ENCODE measurements around the gene AGPAT4.

DNA sequence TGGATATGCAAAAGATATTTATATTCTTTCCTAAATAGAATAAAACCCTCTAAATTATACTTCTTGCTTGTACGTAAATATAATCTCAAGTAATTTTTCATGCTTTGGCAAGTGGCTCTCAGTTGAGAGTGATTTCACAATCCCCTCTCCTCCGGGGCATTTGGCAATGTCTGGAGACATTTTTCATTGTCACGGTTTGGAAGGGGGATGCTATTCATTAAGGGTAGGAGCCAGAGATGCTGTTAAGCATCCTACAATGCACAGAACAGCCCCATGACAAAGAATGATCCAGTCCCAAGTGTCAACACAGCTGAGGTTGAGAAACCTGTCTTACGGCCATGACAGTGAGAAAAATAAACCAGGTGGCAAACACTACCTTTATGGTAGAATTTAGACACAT is 75.7 kb downstream of the AGPAT4 start:
- TF ChIP-seq, protein P1, sequence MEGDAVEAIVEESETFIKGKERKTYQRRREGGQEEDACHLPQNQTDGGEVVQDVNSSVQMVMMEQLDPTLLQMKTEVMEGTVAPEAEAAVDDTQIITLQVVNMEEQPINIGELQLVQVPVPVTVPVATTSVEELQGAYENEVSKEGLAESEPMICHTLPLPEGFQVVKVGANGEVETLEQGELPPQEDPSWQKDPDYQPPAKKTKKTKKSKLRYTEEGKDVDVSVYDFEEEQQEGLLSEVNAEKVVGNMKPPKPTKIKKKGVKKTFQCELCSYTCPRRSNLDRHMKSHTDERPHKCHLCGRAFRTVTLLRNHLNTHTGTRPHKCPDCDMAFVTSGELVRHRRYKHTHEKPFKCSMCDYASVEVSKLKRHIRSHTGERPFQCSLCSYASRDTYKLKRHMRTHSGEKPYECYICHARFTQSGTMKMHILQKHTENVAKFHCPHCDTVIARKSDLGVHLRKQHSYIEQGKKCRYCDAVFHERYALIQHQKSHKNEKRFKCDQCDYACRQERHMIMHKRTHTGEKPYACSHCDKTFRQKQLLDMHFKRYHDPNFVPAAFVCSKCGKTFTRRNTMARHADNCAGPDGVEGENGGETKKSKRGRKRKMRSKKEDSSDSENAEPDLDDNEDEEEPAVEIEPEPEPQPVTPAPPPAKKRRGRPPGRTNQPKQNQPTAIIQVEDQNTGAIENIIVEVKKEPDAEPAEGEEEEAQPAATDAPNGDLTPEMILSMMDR (IDR thresholded peaks at IDR 0.05): no peak
- no peak for TF ChIP-seq SMC3 (IDR thresholded peaks at IDR 0.05; ENCODE audit: low read depth, low read length)
